NCI-H1105 (cell line): ENCODE data around the gene ADARB1.

Experiments
- DNase-seq: peaks from one replicate; lab custom pipeline; 2025; lab: John Stamatoyannopoulos, UW

Gene ADARB1

GRCh38 chr21:45202344-45202743 is 128.0 kb downstream of the ADARB1 start:
- no peak for DNase-seq

- DNase-seq: no peak
Observed at GRCh38 chr21:45202889-45203288, 128.5 kb downstream of the ADARB1 start.

GRCh38 chr21:45203983-45204382 is 129.6 kb downstream of the ADARB1 start:
- DNase-seq: no peak

GRCh38 chr21:45204395-45204794 is 130.0 kb downstream of the ADARB1 start:
- no peak for DNase-seq

GRCh38 chr21:45207839-45208626 is 133.7 kb downstream of the ADARB1 start:
- no peak for DNase-seq

GRCh38 chr21:45208627-45208951 is 134.2 kb downstream of the ADARB1 start:
- DNase-seq: no peak

GRCh38 chr21:45209046-45209445 is 134.7 kb downstream of the ADARB1 start:
- no peak for DNase-seq

- no peak for DNase-seq
Observed at GRCh38 chr21:45209685-45210284, 135.4 kb downstream of the ADARB1 start.

- DNase-seq: no peak
Observed at GRCh38 chr21:45210461-45210983, 136.1 kb downstream of the ADARB1 start.

- no peak for DNase-seq
Observed at GRCh38 chr21:45211661-45212060, 137.3 kb downstream of the ADARB1 start.

- no peak for DNase-seq
Observed at GRCh38 chr21:45213392-45213791, 139.0 kb downstream of the ADARB1 start.

- no peak for DNase-seq
Observed at GRCh38 chr21:45215213-45215612, 140.8 kb downstream of the ADARB1 start.

GRCh38 chr21:45217010-45217409 is 142.6 kb downstream of the ADARB1 start:
- DNase-seq: no peak

- no peak for DNase-seq
Observed at GRCh38 chr21:45219517-45219916, 145.1 kb downstream of the ADARB1 start.

- DNase-seq: no peak
Observed at GRCh38 chr21:45220071-45220481, 145.7 kb downstream of the ADARB1 start.

- no peak for DNase-seq
Observed at GRCh38 chr21:45220714-45221490, 146.5 kb downstream of the ADARB1 start.

GRCh38 chr21:45222001-45222400 is 147.6 kb downstream of the ADARB1 start:
- no peak for DNase-seq

- DNase-seq: no peak
Observed at GRCh38 chr21:45223236-45224185, 149.1 kb downstream of the ADARB1 start.

- no peak for DNase-seq
Observed at GRCh38 chr21:45224189-45224938, 150.0 kb downstream of the ADARB1 start.

- no peak for DNase-seq
Observed at GRCh38 chr21:45225041-45225740, 150.8 kb downstream of the ADARB1 start.
